ENCODE results near the gene RBM18.

Gene RBM18

GRCh38 chr9:122212473-122213004 is 52.1 kb downstream of the RBM18 start:
- no peak overlapping the region for H3K4me3 ChIP-seq (ENCODE audit: low read length)
- no peak overlapping the region for H4K8ac ChIP-seq (ENCODE audit: low read depth, low read length)
- H3K56ac ChIP-seq (ENCODE audit: low read length) = no peak overlapping the region
- no peak overlapping the region for H3K27ac ChIP-seq (ENCODE audit: low read depth, low read length)
- no peak overlapping the region for H3K4me2 ChIP-seq (ENCODE audit: low read length)
- H3K23ac ChIP-seq (ENCODE audit: low read length) = no peak overlapping the region
- no peak overlapping the region for H2BK5ac ChIP-seq (ENCODE audit: low read length)
- H3K79me1 ChIP-seq (ENCODE audit: low read length) = no peaks in the 10 kb centered on the region
- no peak overlapping the region for H4K5ac ChIP-seq (ENCODE audit: low read length)
- DNase-seq = no peak
- no peak overlapping the region for H3K4ac ChIP-seq (ENCODE audit: low read depth, low read length)
- H3K18ac ChIP-seq (ENCODE audit: low read length) = no peak overlapping the region
- H3K27me3 ChIP-seq (ENCODE audit: insufficient read depth, low read length, poor library complexity) = peaks cover 43% of the 10 kb centered on the region
- WGBS (ENCODE audit: extremely low coverage, insufficient coverage, low lambda C conversion rate) = no CpG with 5 or more reads among the region's 7 CpGs
- no peaks in the 10 kb centered on the region for H3K36me3 ChIP-seq (ENCODE audit: control insufficient read depth, insufficient read depth, low read length)
- no peaks in the 10 kb centered on the region for H3K4me1 ChIP-seq (ENCODE audit: control insufficient read depth, low read depth, low read length)
- no peak overlapping the region for H2BK120ac ChIP-seq (ENCODE audit: low read depth, low read length)
- no peak overlapping the region for H3K9ac ChIP-seq (ENCODE audit: low read length)
- no peaks in the 10 kb centered on the region for H3K79me2 ChIP-seq (ENCODE audit: control insufficient read depth, insufficient read depth, low read length)
- H2BK15ac ChIP-seq (replicated peaks; ENCODE audit: low read depth) = no peak overlapping the region
- H2AK5ac ChIP-seq (ENCODE audit: low read length) = no peak overlapping the region

GRCh38 chr9:122209451-122209850 is 55.2 kb downstream of the RBM18 start:
- H3K23ac ChIP-seq (ENCODE audit: low read length) = no peak overlapping the region

DNA sequence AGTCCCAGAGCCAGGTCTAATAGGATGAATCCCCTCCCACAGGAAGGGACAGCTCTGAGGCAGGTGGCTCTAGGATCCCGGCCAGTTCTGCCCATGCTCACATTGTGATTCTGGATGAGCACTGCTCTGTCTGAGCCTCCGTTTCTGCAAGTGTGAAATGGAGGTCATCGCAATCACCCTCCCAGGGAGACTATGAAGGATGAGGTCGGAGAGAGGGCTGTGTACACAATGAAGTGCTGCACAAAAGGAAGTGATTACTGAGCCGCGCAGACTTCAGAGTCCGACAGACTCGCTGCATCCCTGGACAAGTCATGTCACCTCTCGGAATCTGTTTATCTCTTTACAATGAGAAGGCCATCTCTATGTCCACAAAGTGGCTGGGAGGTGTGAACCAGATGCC is 57.5 kb downstream of the RBM18 start:
- no peak overlapping the region for H2BK15ac ChIP-seq (replicated peaks; ENCODE audit: low read depth)
- H4K8ac ChIP-seq (ENCODE audit: low read depth, low read length) = no peak overlapping the region
- no peak overlapping the region for H3K4me2 ChIP-seq (ENCODE audit: low read length)
- H3K4me1 ChIP-seq (ENCODE audit: control insufficient read depth, low read depth, low read length) = no peaks in the 10 kb centered on the region
- H3K56ac ChIP-seq (ENCODE audit: low read length) = no peak overlapping the region
- H3K27ac ChIP-seq (ENCODE audit: low read depth, low read length) = no peak overlapping the region
- WGBS (ENCODE audit: extremely low coverage, insufficient coverage, low lambda C conversion rate) = no CpG with 5 or more reads among the region's 9 CpGs
- no peaks in the 10 kb centered on the region for H3K36me3 ChIP-seq (ENCODE audit: control insufficient read depth, insufficient read depth, low read length)
- no peak overlapping the region for H3K9ac ChIP-seq (ENCODE audit: low read length)
- no peak overlapping the region for H2BK120ac ChIP-seq (ENCODE audit: low read depth, low read length)
- no peak for DNase-seq
- H3K23ac ChIP-seq (ENCODE audit: low read length) = no peak overlapping the region
- no peak overlapping the region for H3K4ac ChIP-seq (ENCODE audit: low read depth, low read length)
- H3K18ac ChIP-seq (ENCODE audit: low read length) = no peak overlapping the region
- H3K4me3 ChIP-seq (ENCODE audit: low read length) = no peak overlapping the region
- no peaks in the 10 kb centered on the region for H3K79me2 ChIP-seq (ENCODE audit: control insufficient read depth, insufficient read depth, low read length)
- no peak overlapping the region for H2BK5ac ChIP-seq (ENCODE audit: low read length)
- no peaks in the 10 kb centered on the region for H3K79me1 ChIP-seq (ENCODE audit: low read length)
- no peak overlapping the region for H4K5ac ChIP-seq (ENCODE audit: low read length)
- no peak overlapping the region for H2AK5ac ChIP-seq (ENCODE audit: low read length)
- H3K27me3 ChIP-seq (ENCODE audit: insufficient read depth, low read length, poor library complexity) = peaks cover 6% of the 10 kb centered on the region

More at GRCh38 chr9:122209451-122209850, 55.2 kb downstream of the RBM18 start:
- H2BK15ac ChIP-seq (replicated peaks; ENCODE audit: low read depth) = no peak overlapping the region
- no peak overlapping the region for H2BK120ac ChIP-seq (ENCODE audit: low read depth, low read length)
- DNase-seq = no peak
- no peaks in the 10 kb centered on the region for H3K4me1 ChIP-seq (ENCODE audit: control insufficient read depth, low read depth, low read length)
- no peaks in the 10 kb centered on the region for H3K36me3 ChIP-seq (ENCODE audit: control insufficient read depth, insufficient read depth, low read length)
- no peak overlapping the region for H2BK5ac ChIP-seq (ENCODE audit: low read length)
- no peak overlapping the region for H3K9ac ChIP-seq (ENCODE audit: low read length)
- H3K4ac ChIP-seq (ENCODE audit: low read depth, low read length) = no peak overlapping the region
- no peak overlapping the region for H4K8ac ChIP-seq (ENCODE audit: low read depth, low read length)
- H3K4me3 ChIP-seq (ENCODE audit: low read length) = no peak overlapping the region
- no CpG with 5 or more reads among the region's 12 CpGs for WGBS (ENCODE audit: extremely low coverage, insufficient coverage, low lambda C conversion rate)
- no peak overlapping the region for H3K56ac ChIP-seq (ENCODE audit: low read length)
- no peak overlapping the region for H3K18ac ChIP-seq (ENCODE audit: low read length)
- no peak overlapping the region for H3K4me2 ChIP-seq (ENCODE audit: low read length)
- H3K79me1 ChIP-seq (ENCODE audit: low read length) = no peaks in the 10 kb centered on the region
- H2AK5ac ChIP-seq (ENCODE audit: low read length) = no peak overlapping the region
- peaks cover 22% of the 10 kb centered on the region for H3K27me3 ChIP-seq (ENCODE audit: insufficient read depth, low read length, poor library complexity)
- H3K27ac ChIP-seq (ENCODE audit: low read depth, low read length) = no peak overlapping the region
- H4K5ac ChIP-seq (ENCODE audit: low read length) = no peak overlapping the region
- no peaks in the 10 kb centered on the region for H3K79me2 ChIP-seq (ENCODE audit: control insufficient read depth, insufficient read depth, low read length)

GRCh38 chr9:122206118-122207046 is 58.3 kb downstream of the RBM18 start:
- Histone ChIP-seq H3K4me3 (ENCODE audit: low read length) (no peak overlapping the region), H3K27me3 (ENCODE audit: insufficient read depth, low read length, poor library complexity) (peaks cover under 1% of the 10 kb centered on the region), H3K9ac (ENCODE audit: low read length) (no peak overlapping the region), H3K79me1 (ENCODE audit: low read length) (no peaks in the 10 kb centered on the region), H3K36me3 (ENCODE audit: control insufficient read depth, insufficient read depth, low read length) (no peaks in the 10 kb centered on the region), H2BK15ac (replicated peaks; ENCODE audit: low read depth) (no peak overlapping the region), H3K4me1 (ENCODE audit: control insufficient read depth, low read depth, low read length) (no peaks in the 10 kb centered on the region), H3K4ac (ENCODE audit: low read depth, low read length) (no peak overlapping the region), H3K56ac (ENCODE audit: low read length) (no peak overlapping the region), H2BK5ac (ENCODE audit: low read length) (no peak overlapping the region), H3K79me2 (ENCODE audit: control insufficient read depth, insufficient read depth, low read length) (no peaks in the 10 kb centered on the region), H3K18ac (ENCODE audit: low read length) (no peak overlapping the region), H3K4me2 (ENCODE audit: low read length) (no peak overlapping the region), H4K8ac (ENCODE audit: low read depth, low read length) (no peak overlapping the region), H4K5ac (ENCODE audit: low read length) (no peak overlapping the region), H3K27ac (ENCODE audit: low read depth, low read length) (no peak overlapping the region), H3K23ac (ENCODE audit: low read length) (no peak overlapping the region), H2BK120ac (ENCODE audit: low read depth, low read length) (no peak overlapping the region), H2AK5ac (ENCODE audit: low read length) (no peak overlapping the region)
- DNase-seq = no peak
- WGBS (ENCODE audit: extremely low coverage, insufficient coverage, low lambda C conversion rate) = no CpG with 5 or more reads among the region's 9 CpGs

- Histone ChIP-seq H2BK120ac (ENCODE audit: low read depth, low read length) (no peak overlapping the region), H3K4me3 (ENCODE audit: low read length) (no peak overlapping the region), H3K4me1 (ENCODE audit: control insufficient read depth, low read depth, low read length) (no peaks in the 10 kb centered on the region), H3K79me1 (ENCODE audit: low read length) (no peaks in the 10 kb centered on the region), H3K9ac (ENCODE audit: low read length) (no peak overlapping the region), H4K8ac (ENCODE audit: low read depth, low read length) (no peak overlapping the region), H3K4ac (ENCODE audit: low read depth, low read length) (no peak overlapping the region), H3K27me3 (ENCODE audit: insufficient read depth, low read length, poor library complexity) (no peaks in the 10 kb centered on the region), H3K79me2 (ENCODE audit: control insufficient read depth, insufficient read depth, low read length) (no peaks in the 10 kb centered on the region), H3K27ac (ENCODE audit: low read depth, low read length) (no peak overlapping the region), H2BK5ac (ENCODE audit: low read length) (no peak overlapping the region), H3K23ac (ENCODE audit: low read length) (no peak overlapping the region), H2BK15ac (replicated peaks; ENCODE audit: low read depth) (no peak overlapping the region), H4K5ac (ENCODE audit: low read length) (no peak overlapping the region), H3K18ac (ENCODE audit: low read length) (no peak overlapping the region), H3K56ac (ENCODE audit: low read length) (no peak overlapping the region), H3K4me2 (ENCODE audit: low read length) (no peak overlapping the region), H2AK5ac (ENCODE audit: low read length) (no peak overlapping the region), H3K36me3 (ENCODE audit: control insufficient read depth, insufficient read depth, low read length) (no peaks in the 10 kb centered on the region)
- no peak for DNase-seq
- no CpG with 5 or more reads among the region's 8 CpGs for WGBS (ENCODE audit: extremely low coverage, insufficient coverage, low lambda C conversion rate)
Observed at GRCh38 chr9:122205176-122205575, 59.5 kb downstream of the RBM18 start.
